Brain microvascular endothelial cell (primary cell): Measurements from ENCODE around the gene IQCB1.

ENCODE experiments used
- DNase-seq: peaks from one replicate; pipeline ENCODE4 v3.0.0-alpha.2; 2020
- H3K27ac ChIP-seq: fragments of 250-450 bp; sonication (Bioruptor Pico); 2 replicates; pipeline ENCODE4 v1.5.1; 2020; ENCODE audit warnings: mild to moderate bottlenecking, moderate library complexity
- H3K27me3 ChIP-seq: fragments of 250-450 bp; sonication (Bioruptor Pico); replicated peaks from 2 replicates; pipeline ENCODE4 v1.5.1; 2020; ENCODE audit warnings: mild to moderate bottlenecking
- H3K36me3 ChIP-seq: fragments of 250-450 bp; sonication (Bioruptor Pico); replicated peaks from 2 replicates; pipeline ENCODE4 v1.5.1; 2020; ENCODE audit warnings: mild to moderate bottlenecking
- H3K4me3 ChIP-seq: 2 replicates; pipeline ENCODE4 v1.5.1; 2011; ENCODE audit warnings: low read depth, mild to moderate bottlenecking, control low read depth, low read length, moderate library complexity
- in situ Hi-C: cut with HindIII; loops from 2 replicates; pipeline ENCODE4 v1.10.0; 2017; ENCODE audit warnings: low sequenced_read_pairs, low pct_ligation_motif_present
- TF ChIP-seq, protein P1 (sequence below): IDR thresholded peaks from 2 replicates; pipeline ENCODE4 v1.5.1; 2011; ENCODE audit warnings: low read depth, mild to moderate bottlenecking, moderate library complexity, low read length, control low read depth, inconsistent platforms; ENCODE audit errors: missing control alignments

IQCB1 gene

GRCh38 chr3:121723485-121723884 lies 111.4 kb downstream of the IQCB1 start:
- Histone ChIP-seq H3K27ac (no peak overlapping the region), H3K4me3 (no peak overlapping the region), H3K36me3 (peaks cover 38% of the 10 kb centered on the region), H3K27me3 (no peaks in the 10 kb centered on the region)
- in situ Hi-C loops: no loop called here
- no peak for DNase-seq
- TF ChIP-seq, protein P1, sequence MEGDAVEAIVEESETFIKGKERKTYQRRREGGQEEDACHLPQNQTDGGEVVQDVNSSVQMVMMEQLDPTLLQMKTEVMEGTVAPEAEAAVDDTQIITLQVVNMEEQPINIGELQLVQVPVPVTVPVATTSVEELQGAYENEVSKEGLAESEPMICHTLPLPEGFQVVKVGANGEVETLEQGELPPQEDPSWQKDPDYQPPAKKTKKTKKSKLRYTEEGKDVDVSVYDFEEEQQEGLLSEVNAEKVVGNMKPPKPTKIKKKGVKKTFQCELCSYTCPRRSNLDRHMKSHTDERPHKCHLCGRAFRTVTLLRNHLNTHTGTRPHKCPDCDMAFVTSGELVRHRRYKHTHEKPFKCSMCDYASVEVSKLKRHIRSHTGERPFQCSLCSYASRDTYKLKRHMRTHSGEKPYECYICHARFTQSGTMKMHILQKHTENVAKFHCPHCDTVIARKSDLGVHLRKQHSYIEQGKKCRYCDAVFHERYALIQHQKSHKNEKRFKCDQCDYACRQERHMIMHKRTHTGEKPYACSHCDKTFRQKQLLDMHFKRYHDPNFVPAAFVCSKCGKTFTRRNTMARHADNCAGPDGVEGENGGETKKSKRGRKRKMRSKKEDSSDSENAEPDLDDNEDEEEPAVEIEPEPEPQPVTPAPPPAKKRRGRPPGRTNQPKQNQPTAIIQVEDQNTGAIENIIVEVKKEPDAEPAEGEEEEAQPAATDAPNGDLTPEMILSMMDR: no peak

DNA sequence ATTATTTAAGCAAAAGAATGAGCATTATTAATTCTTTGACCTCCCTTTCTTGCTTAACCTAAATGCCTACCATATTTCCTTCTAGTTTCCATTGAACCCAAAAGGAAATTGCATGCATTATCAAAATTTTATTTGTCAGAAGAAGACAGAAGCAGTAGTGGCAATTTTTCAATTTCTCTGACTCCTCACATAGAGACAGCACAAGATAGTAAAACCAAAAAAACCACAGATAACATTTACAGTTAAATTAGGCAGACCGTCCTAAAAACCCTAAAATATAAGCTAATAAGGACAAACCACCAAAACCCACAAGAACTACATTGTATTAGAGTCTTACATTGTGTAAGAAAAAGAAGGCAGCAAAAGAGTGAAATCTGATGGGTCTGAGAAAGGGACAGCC lies 112.4 kb downstream of the IQCB1 start:
- Histone ChIP-seq H3K27ac (no peak overlapping the region), H3K36me3 (peaks cover 45% of the 10 kb centered on the region), H3K4me3 (no peak overlapping the region), H3K27me3 (no peaks in the 10 kb centered on the region)
- no peak for DNase-seq
- TF ChIP-seq, protein P1: no peak
- in situ Hi-C loops: no loop called here

GRCh38 chr3:121720163-121720562 lies 114.7 kb downstream of the IQCB1 start:
- no peaks in the 10 kb centered on the region for H3K27me3 ChIP-seq
- no peak for DNase-seq
- H3K36me3 ChIP-seq: peaks cover 54% of the 10 kb centered on the region
- no peak overlapping the region for H3K4me3 ChIP-seq
- TF ChIP-seq, protein P1: no peak
- no peak overlapping the region for H3K27ac ChIP-seq
- in situ Hi-C loops: no loop called here
